ENCODE results near the gene PLA2G4B.
"Not testable (repeated sequence)": the region's sequence is repeated elsewhere in the genome, so short reads cannot be mapped to it uniquely, and the experiment has no call there.

Gene PLA2G4B

DNA sequence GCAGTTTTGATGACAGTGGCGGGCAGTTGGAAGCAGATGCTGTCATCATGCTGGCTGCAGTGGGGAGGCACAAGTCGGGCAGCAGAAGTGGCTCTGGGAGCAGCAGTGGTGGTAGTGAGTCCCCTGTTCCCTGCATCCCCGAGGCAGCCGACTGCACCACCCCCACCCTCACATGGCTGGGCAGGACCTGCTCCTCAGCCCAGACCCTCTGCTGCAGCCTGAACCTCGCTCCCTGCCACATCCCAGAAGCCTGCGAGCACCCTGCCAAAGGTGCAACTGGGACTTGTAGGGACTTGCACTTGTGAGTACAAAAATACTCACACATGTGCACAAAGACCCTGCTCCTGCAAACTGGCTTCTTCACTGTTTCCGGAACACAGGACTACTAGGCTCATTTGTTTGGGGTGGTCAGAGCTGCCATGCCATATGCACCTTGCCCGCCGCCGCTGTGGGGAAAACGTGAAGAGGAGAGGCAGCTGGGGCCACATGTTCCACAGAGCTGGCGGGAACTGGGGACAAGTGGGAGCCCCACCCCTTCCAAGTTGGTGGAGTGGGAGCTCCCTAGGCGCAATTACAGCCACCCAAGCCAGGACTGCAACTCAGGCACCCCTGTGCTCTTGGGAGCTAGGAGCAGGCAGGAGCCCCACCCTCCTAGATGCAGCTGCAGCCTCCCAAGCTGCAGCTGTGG lies 8.5 kb upstream of the PLA2G4B start:
- H3K27ac Mint-ChIP-seq = no peak overlapping the region
- H3K4me3 Mint-ChIP-seq = no peak overlapping the region
- DNase-seq (ENCODE audit: low spot score in 2 of 2) (no peak), ATAC-seq (no peak)
- H3K4me1 Mint-ChIP-seq = peaks cover 76% of the 10 kb centered on the region
- no peaks in the 10 kb centered on the region for H3K9me3 Mint-ChIP-seq
- H3K36me3 Mint-ChIP-seq = peaks cover 25% of the 10 kb centered on the region

DNA sequence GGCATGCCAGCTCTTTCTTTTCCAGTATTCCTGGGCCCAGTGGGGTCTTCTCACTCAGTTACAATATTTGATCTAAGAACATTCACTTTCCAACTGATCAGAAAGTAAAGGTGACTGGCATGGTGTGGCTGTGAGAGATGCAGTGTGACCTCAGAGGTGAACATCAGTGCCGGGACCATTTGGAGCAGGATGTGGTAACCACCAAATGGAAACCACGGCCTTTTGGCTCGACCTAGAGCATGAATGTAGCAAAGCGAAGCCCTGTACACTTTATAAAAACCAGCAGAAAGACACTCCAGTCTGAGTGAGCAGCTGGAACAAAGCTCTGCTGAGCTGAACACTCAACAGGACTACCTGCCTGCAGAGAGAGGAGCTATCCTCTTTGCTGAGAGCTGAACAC lies 7.4 kb upstream of the PLA2G4B start:
- DNase-seq (ENCODE audit: low spot score in 2 of 2) (peak; percentile 26 to 62), ATAC-seq (peak; percentile 77)
- Mint-ChIP-seq H3K36me3 (peaks cover 25% of the 10 kb centered on the region), H3K4me3 (peak overlapping the region; percentile 9), H3K4me1 (peaks cover 74% of the 10 kb centered on the region)
- H3K27ac Mint-ChIP-seq, H3K9me3 Mint-ChIP-seq: not testable (repeated sequence)

DNA sequence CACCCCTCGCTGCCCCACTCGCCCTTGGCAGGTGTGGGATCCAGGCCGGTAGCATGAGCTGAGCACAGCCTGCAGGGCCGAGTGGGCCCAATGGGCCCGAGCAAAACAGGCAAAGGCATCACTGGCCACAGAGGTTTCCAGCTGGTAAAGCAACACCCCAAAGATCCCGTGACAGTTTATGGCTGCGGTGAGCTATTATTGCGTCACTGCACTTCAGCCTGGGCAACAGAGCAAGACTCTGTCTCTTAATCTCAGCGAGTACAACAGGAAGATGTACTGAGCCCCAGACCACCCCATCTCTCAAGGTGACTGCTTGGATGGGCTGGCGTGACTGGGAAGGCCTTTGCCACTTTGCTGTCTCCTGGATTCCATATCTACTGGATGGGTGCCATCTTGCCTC lies 6.4 kb upstream of the PLA2G4B start:
- Mint-ChIP-seq H3K27ac (no peak overlapping the region), H3K4me3 (no peak overlapping the region), H3K9me3 (no peaks in the 10 kb centered on the region), H3K36me3 (peaks cover 20% of the 10 kb centered on the region), H3K4me1 (peaks cover 68% of the 10 kb centered on the region)
- ATAC-seq (no peak), DNase-seq (ENCODE audit: low spot score in 2 of 2) (no peak)

DNA sequence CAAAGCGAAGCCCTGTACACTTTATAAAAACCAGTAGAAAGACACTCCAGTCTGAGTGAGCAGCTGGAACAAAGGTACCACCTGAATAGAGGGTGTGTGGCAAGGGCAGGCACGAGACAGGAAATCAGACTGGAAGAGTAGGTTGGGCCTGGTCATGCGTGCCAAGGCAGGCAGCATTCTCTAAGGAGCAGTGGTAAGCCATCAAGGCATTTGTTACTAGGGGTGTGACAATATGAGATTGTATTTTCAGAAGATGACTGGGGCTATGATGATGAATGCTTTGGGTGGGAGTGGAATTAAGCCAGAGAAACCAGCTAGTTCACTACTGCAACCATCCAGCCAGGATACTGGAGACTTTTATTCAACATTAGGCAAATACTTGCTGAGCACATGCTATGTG lies 5.8 kb upstream of the PLA2G4B start:
- H3K9me3 Mint-ChIP-seq = no peaks in the 10 kb centered on the region
- H3K4me1 Mint-ChIP-seq = peaks cover 64% of the 10 kb centered on the region
- DNase-seq (ENCODE audit: low spot score in 2 of 2) (no peak), ATAC-seq (peak; percentile 17)
- peaks cover 20% of the 10 kb centered on the region for H3K36me3 Mint-ChIP-seq
- peak overlapping the region; percentile 48 for H3K27ac Mint-ChIP-seq
- no peak overlapping the region for H3K4me3 Mint-ChIP-seq

DNA sequence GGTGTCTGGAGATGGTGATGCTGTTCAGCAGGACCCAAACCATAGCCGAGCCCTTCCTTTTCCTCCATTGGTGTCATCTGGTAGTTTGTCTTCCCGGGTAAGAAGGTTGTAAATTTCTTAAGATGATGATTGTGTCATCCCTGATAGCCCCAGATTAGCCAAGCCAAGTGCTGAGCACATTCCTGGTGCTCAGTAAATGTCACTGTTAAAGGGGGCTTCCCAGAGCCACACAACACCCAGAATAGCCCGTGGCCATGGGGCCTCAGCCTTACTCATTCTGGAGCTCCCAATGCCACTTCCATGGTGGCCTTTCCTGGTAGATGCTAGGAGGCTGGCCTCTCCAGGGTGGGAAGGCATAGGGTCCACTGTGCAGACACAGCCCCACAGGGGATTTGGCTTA lies 4.6 kb upstream of the PLA2G4B start:
- Mint-ChIP-seq H3K4me3 (no peak overlapping the region), H3K36me3 (peaks cover 13% of the 10 kb centered on the region), H3K27ac (no peak overlapping the region), H3K4me1 (peaks cover 54% of the 10 kb centered on the region), H3K9me3 (no peaks in the 10 kb centered on the region)
- no peak for DNase-seq (ENCODE audit: low spot score in 2 of 2)
- ATAC-seq = no peak

DNA sequence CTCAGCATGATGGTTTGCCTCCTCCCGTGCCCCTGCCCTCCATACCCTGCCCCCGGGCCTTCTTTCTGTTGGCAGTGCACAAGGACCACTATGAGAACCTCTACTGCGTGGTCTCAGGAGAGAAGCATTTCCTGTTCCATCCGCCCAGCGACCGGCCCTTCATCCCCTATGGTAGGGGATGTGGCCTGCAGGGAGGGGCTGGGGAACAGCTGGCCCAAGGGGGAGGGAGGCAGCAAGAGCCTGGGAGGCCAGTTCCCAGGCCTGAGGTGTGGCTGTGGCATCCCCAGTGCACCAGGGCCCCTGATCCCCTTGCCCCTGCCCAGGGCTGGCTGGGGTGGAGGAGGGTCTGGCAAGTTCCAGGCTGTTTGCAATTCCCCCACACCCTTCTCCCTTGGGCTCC lies 2.6 kb upstream of the PLA2G4B start:
- Mint-ChIP-seq H3K9me3 (no peaks in the 10 kb centered on the region), H3K4me1 (peaks cover 37% of the 10 kb centered on the region), H3K27ac (no peak overlapping the region), H3K4me3 (no peak overlapping the region), H3K36me3 (peaks cover 3% of the 10 kb centered on the region)
- DNase-seq (ENCODE audit: low spot score in 2 of 2) = no peak
- ATAC-seq = no peak

DNA sequence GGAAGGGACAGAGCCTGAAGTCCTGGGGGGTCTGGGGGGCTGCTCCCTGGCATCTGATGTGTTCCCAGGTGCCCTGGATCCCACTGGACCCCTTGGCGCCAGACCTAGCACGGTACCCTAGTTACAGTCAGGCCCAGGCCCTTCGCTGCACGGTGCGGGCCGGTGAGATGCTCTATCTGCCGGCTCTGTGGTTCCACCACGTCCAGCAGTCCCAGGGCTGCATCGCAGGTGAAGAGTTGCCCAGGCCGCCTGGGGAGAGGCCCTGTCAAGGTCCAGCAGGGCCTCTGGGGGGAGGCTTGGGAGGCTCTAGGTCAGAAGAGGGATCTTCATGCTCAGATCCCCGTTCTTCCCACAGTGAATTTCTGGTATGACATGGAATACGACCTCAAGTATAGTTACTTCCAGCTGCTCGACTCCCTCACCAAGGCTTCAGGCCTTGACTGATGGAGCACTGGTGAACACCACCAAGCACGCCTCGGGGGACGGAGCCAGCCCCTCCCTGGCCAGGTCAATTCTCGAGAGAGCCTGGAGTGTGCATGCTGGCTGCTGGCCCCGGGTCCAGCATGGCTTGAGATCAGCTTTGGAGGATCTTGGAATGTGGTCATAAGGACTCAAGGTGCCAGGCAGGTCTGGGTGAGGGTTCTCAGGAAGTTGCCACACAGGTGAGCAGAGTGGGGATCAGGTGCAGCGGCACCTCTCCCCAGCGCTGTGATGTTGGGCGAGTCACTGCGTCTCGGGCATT lies 1.8 kb upstream of the PLA2G4B start:
- no peak for DNase-seq (ENCODE audit: low spot score in 2 of 2)
- H3K36me3 Mint-ChIP-seq = no peaks in the 10 kb centered on the region
- no peak for ATAC-seq
- H3K4me1 Mint-ChIP-seq = peaks cover 29% of the 10 kb centered on the region
- no peaks in the 10 kb centered on the region for H3K9me3 Mint-ChIP-seq
- no peak overlapping the region for H3K27ac Mint-ChIP-seq
- no peak overlapping the region for H3K4me3 Mint-ChIP-seq

DNA sequence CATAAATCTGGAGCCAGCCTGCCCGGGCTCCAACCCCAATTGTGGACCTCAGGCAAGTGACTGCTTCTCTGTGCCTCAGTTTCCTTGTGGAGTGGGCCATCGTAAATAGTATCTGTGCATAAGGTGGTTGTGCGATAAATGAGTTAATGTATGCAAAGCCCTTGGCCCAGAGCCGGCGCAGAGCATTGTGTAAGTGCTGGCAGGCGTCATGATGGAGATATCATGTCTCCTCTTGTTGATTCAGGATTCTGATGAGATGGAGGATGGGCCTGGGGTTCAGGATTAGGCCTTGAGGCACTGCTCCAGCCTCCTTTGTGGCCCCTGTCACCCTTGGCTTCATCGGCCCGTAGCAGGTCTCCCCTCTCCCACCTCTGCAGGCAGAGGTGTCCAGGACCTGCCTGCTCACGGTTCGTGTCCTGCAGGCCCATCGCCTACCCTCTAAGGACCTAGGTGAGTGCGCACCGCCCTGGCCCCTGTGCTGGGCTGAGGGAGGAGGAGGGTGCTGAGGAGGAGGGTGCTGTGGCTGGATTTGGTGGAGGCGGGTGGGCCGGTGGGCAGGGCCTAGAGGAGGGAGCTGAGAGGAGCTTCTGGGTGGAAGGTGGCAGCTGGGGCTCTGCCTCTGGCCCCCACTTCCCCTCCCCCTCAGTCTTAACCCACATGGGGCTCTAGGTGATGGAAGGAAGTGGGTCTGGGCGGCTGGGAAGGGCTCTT lies 1.3 kb downstream of the PLA2G4B start:
- H3K4me1 Mint-ChIP-seq = peaks cover under 1% of the 10 kb centered on the region
- peaks cover 6% of the 10 kb centered on the region for H3K36me3 Mint-ChIP-seq
- H3K4me3 Mint-ChIP-seq = no peak overlapping the region
- ATAC-seq (no peak), DNase-seq (ENCODE audit: low spot score in 2 of 2) (no peak)
- no peak overlapping the region for H3K27ac Mint-ChIP-seq
- no peaks in the 10 kb centered on the region for H3K9me3 Mint-ChIP-seq

DNA sequence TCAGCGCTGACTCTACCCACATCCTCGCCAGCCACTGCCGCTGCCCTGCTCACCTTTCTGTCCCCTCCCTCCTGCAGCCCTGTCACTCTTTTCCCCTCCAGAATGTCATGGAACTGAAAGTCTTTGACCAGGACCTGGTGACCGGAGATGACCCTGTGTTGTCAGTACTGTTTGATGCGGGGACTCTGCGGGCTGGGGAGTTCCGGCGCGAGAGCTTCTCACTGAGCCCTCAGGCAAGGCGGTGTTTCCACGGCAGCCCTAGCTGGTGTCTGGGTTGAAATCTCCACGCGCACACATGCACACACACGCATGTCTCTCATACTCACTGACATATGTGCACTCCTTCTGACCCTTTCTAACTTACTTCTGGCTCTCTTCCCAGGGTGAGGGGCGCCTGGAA lies 2.0 kb downstream of the PLA2G4B start:
- Mint-ChIP-seq H3K27ac (no peak overlapping the region), H3K4me3 (no peak overlapping the region), H3K9me3 (no peaks in the 10 kb centered on the region), H3K4me1 (no peaks in the 10 kb centered on the region), H3K36me3 (peaks cover 6% of the 10 kb centered on the region)
- no peak for ATAC-seq
- DNase-seq (ENCODE audit: low spot score in 2 of 2) = no peak

DNA sequence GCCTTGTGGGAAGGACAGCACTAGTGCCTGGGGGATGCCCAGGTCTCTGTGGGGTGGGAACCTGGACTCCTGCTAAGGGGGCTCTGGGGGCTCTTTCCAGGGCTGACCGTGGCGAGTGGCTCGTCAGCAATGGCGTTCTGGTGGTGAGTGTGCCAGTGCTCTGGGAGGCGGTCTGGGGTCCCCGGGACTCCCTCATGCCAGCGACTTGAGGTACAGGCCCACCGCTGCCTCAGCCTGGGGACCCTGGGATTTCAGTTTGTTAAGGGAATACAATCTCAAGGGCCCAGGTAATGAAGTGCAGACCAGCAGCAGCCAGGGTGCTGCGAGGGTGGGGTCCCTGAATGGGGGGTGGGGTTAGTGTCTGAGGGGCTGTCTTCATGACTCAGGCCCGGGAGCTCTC lies 2.5 kb downstream of the PLA2G4B start:
- H3K36me3 Mint-ChIP-seq = peaks cover 6% of the 10 kb centered on the region
- no peaks in the 10 kb centered on the region for H3K9me3 Mint-ChIP-seq
- H3K27ac Mint-ChIP-seq = no peak overlapping the region
- no peaks in the 10 kb centered on the region for H3K4me1 Mint-ChIP-seq
- DNase-seq (ENCODE audit: low spot score in 2 of 2) (no peak), ATAC-seq (no peak)
- no peak overlapping the region for H3K4me3 Mint-ChIP-seq

DNA sequence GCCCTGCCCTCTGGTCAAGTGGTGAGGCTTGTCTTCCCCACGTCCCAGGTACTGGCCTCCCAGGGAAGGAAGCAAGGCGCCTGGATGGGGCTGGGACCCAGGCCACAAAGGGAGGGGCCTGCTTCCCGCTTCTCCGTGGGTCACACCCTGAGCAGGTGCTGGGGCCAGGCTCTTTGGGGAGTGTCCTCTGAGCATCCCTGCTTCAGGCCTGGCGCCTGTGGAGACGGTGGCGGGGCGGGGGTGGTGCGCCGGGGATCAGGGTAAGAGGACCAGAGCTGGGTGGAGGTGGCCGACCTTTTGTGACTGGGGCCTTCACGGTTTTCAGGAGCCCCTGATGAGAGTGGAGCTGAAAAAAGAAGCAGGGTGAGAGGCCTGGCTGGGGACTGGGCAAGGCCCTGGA lies 3.6 kb downstream of the PLA2G4B start:
- no peak for ATAC-seq
- Mint-ChIP-seq H3K4me3 (no peak overlapping the region), H3K4me1 (no peaks in the 10 kb centered on the region), H3K36me3 (peaks cover 6% of the 10 kb centered on the region), H3K27ac (no peak overlapping the region), H3K9me3 (no peaks in the 10 kb centered on the region)
- DNase-seq (ENCODE audit: low spot score in 2 of 2) = no peak

DNA sequence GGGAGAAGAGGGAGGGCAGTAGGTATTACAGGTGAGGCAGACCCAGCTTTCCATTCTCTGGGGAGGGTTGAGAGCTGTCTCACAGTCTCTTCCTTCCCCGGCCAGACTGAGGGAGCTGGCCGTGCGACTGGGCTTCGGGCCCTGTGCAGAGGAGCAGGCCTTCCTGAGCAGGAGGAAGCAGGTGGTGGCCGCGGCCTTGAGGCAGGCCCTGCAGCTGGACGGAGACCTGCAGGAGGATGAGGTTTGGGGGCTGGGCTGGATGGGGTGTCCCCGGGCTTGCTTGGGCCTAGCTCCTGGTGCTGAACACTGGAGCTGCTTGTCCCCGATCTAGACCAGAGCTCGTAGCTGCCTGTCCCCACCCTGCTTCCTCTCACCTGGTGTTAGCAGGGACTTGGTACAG lies 4.9 kb downstream of the PLA2G4B start:
- peaks cover 10% of the 10 kb centered on the region for H3K36me3 Mint-ChIP-seq
- H3K27ac Mint-ChIP-seq = peak overlapping the region; percentile 79
- DNase-seq (ENCODE audit: low spot score in 2 of 2) = no peak
- H3K4me3 Mint-ChIP-seq = no peak overlapping the region
- peaks cover 6% of the 10 kb centered on the region for H3K4me1 Mint-ChIP-seq
- ATAC-seq = no peak
- no peaks in the 10 kb centered on the region for H3K9me3 Mint-ChIP-seq

DNA sequence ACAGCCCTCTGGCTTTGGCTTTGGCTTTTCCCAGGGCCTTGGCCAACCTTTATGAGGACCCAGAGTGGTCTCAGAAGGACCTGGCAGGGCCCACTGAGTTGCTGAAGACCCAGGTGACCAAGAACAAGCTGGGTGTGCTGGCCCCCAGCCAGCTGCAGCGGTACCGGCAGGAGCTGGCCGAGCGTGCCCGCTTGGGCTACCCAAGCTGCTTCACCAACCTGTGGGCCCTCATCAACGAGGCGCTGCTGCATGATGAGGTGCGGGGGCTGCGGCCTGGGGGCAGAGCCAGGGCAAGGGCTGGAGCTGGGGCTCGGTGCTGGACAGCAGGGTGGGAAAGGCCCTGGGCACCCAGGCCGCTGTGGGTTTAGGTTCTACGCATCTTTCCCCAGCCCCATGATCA lies 6.2 kb downstream of the PLA2G4B start:
- peaks cover 14% of the 10 kb centered on the region for H3K4me1 Mint-ChIP-seq
- H3K9me3 Mint-ChIP-seq = no peaks in the 10 kb centered on the region
- H3K4me3 Mint-ChIP-seq = no peak overlapping the region
- H3K27ac Mint-ChIP-seq = peak overlapping the region; percentile 79
- no peak for DNase-seq (ENCODE audit: low spot score in 2 of 2)
- no peak for ATAC-seq
- H3K36me3 Mint-ChIP-seq = peaks cover 10% of the 10 kb centered on the region

DNA sequence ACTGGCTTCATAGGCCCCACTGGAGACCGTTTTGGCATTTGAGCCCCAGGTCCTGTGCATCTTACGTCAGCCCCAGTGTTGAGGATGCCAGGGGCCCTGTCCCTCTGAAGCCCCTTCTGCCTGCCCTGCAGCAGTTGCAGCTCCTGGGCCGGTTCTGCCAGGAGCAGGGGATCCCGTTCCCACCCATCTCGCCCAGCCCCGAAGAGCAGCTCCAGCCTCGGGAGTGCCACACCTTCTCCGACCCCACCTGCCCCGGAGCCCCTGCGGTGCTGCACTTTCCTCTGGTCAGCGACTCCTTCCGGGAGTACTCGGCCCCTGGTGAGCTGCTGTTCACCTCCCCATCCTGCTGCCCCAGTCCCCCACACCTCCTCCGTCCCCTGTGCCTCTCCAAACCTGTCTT lies 8.6 kb downstream of the PLA2G4B start:
- Mint-ChIP-seq H3K4me1 (peaks cover 19% of the 10 kb centered on the region), H3K27ac (no peak overlapping the region), H3K36me3 (peaks cover 10% of the 10 kb centered on the region), H3K4me3 (no peak overlapping the region), H3K9me3 (no peaks in the 10 kb centered on the region)
- ATAC-seq = no peak
- DNase-seq (ENCODE audit: low spot score in 2 of 2) = no peak

DNA sequence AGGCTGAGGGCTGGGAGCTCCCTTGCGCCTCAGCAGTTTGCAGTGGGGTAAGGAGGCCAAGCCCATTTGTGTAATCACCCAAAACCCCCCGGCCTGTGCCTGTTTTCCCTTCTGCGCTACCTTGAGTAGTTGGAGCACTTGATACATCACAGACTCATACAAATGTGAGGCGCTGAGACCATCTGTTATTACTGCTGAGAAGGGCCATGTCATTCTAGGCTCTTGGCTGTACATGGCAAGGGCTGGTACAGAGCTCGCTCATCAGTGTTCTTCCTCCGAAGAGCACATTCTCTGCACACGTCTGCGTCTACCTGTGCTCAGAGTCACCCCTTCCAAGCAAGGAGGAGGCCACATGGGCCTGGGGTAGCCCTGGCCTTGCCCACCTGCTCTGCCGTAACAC lies 9.3 kb downstream of the PLA2G4B start:
- no peaks in the 10 kb centered on the region for H3K9me3 Mint-ChIP-seq
- H3K27ac Mint-ChIP-seq = peak overlapping the region; percentile 85
- H3K4me3 Mint-ChIP-seq = no peak overlapping the region
- peaks cover 10% of the 10 kb centered on the region for H3K36me3 Mint-ChIP-seq
- no peak for ATAC-seq
- DNase-seq (ENCODE audit: low spot score in 2 of 2) = no peak
- H3K4me1 Mint-ChIP-seq = peaks cover 19% of the 10 kb centered on the region

DNA sequence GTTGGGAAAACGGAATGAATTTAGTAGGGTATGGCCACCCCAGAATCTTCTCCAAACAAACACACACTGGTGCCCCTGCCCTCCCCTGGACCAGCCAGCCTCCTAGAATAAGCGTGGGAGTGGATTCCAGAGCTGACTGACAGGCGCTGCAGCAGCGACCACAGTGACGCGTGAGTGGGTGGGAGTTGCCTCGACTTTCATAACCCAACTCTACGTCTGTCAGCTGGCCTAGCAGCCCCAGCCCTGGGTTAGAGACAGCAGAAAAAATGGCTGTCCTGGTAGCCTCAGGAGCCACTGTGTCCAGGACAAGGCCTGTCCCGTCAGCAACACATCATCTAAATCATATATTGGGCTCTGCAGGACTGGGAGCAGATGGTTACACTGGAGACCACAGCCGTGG lies 10.0 kb downstream of the PLA2G4B start:
- ATAC-seq (peak; percentile 79), DNase-seq (ENCODE audit: low spot score in 2 of 2) (peak; percentile 12 to 56)
- peaks cover 5% of the 10 kb centered on the region for H3K36me3 Mint-ChIP-seq
- H3K4me3 Mint-ChIP-seq = no peak overlapping the region
- H3K9me3 Mint-ChIP-seq = no peaks in the 10 kb centered on the region
- peaks cover 19% of the 10 kb centered on the region for H3K4me1 Mint-ChIP-seq
- H3K27ac Mint-ChIP-seq = peak overlapping the region; percentile 85

All from stimulated activated effector memory CD8-positive, alpha-beta T cell treated with anti-CD3 and anti-CD28 coated beads, Interleukin-12 subunit alpha, Interleukin-12 subunit beta, amount 100 ng/mL, for 72 hours (primary cell).